Liver (tissue), 3 donors: ENCODE data around the gene HOXA3.

Experiments
- GABPA ChIP-seq, 2 donors: IDR thresholded peaks in 1 of 2; conservative IDR thresholded peaks in 1 of 2; 2 replicates each; pipeline ENCODE4 v1.6.1; 2016; ENCODE audit warnings: antibody characterized with exemption in 2 of 2, mild to moderate bottlenecking in 1 of 2, moderate library complexity in 1 of 2
- YY1 ChIP-seq: IDR thresholded peaks from 2 replicates; pipeline ENCODE4 v1.6.1; 2016; ENCODE audit warnings: antibody characterized with exemption, mild to moderate bottlenecking
- TF ChIP-seq, protein P1 (sequence below): fragments of 150-350 bp; IDR thresholded peaks from 2 replicates; pipeline ENCODE4 v1.5.1; 2017; ENCODE audit warnings: improper control_type of control experiment, low read depth, low read length; ENCODE audit not compliant: missing input control
- TF ChIP-seq, protein P2 (sequence below): IDR thresholded peaks from 2 replicates; pipeline ENCODE4 v1.6.1; 2016; ENCODE audit warnings: antibody characterized with exemption
- donor health status: healthy.
- donor health status: healthy.

GRCh38 chr7:27198138-27198841 lies 45.9 kb upstream of the HOXA3 start:
- TF ChIP-seq, protein P1, sequence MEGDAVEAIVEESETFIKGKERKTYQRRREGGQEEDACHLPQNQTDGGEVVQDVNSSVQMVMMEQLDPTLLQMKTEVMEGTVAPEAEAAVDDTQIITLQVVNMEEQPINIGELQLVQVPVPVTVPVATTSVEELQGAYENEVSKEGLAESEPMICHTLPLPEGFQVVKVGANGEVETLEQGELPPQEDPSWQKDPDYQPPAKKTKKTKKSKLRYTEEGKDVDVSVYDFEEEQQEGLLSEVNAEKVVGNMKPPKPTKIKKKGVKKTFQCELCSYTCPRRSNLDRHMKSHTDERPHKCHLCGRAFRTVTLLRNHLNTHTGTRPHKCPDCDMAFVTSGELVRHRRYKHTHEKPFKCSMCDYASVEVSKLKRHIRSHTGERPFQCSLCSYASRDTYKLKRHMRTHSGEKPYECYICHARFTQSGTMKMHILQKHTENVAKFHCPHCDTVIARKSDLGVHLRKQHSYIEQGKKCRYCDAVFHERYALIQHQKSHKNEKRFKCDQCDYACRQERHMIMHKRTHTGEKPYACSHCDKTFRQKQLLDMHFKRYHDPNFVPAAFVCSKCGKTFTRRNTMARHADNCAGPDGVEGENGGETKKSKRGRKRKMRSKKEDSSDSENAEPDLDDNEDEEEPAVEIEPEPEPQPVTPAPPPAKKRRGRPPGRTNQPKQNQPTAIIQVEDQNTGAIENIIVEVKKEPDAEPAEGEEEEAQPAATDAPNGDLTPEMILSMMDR: no peak
- no peak for TF ChIP-seq GABPA (IDR thresholded peaks at IDR 0.05 in 1 of 2, conservative IDR thresholded peaks at IDR 0.05 in 1 of 2)
- TF ChIP-seq, protein P2, sequence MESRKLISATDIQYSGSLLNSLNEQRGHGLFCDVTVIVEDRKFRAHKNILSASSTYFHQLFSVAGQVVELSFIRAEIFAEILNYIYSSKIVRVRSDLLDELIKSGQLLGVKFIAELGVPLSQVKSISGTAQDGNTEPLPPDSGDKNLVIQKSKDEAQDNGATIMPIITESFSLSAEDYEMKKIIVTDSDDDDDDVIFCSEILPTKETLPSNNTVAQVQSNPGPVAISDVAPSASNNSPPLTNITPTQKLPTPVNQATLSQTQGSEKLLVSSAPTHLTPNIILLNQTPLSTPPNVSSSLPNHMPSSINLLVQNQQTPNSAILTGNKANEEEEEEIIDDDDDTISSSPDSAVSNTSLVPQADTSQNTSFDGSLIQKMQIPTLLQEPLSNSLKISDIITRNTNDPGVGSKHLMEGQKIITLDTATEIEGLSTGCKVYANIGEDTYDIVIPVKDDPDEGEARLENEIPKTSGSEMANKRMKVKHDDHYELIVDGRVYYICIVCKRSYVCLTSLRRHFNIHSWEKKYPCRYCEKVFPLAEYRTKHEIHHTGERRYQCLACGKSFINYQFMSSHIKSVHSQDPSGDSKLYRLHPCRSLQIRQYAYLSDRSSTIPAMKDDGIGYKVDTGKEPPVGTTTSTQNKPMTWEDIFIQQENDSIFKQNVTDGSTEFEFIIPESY: no peak
- no peak for TF ChIP-seq YY1
